ENCODE measurements around the gene C3orf52.

C3orf52 gene

GRCh38 chr3:112093180-112093522 is 7.0 kb downstream of the C3orf52 start:
- no peak for DNase-seq (ENCODE audit: low read depth)
- TF ChIP-seq CTCF (conservative IDR thresholded peaks at IDR 0.05; ENCODE audit: low read length), result no peak
- peak overlapping the region; percentile 2; the same call in 1 of the 2 replicates for H3K4me3 ChIP-seq (ENCODE audit: low read length)

- no peak for DNase-seq (ENCODE audit: low read depth)
- no peak overlapping the region for H3K4me3 ChIP-seq (ENCODE audit: low read length)
- no peak for TF ChIP-seq CTCF (conservative IDR thresholded peaks at IDR 0.05; ENCODE audit: low read length)
Observed at GRCh38 chr3:112095731-112096130, 9.5 kb downstream of the C3orf52 start.

- TF ChIP-seq CTCF (conservative IDR thresholded peaks at IDR 0.05; ENCODE audit: low read length), result no peak
- H3K4me3 ChIP-seq (ENCODE audit: low read length), result no peak overlapping the region
Observed at GRCh38 chr3:112096176-112096575, 10.0 kb downstream of the C3orf52 start.

GRCh38 chr3:112097378-112097777 is 11.2 kb downstream of the C3orf52 start:
- DNase-seq (ENCODE audit: low read depth), result peak; percentile 97
- no peak for TF ChIP-seq CTCF (conservative IDR thresholded peaks at IDR 0.05; ENCODE audit: low read length)
- no peak overlapping the region for H3K4me3 ChIP-seq (ENCODE audit: low read length)

More at GRCh38 chr3:112096176-112096575, 10.0 kb downstream of the C3orf52 start:
- DNase-seq (ENCODE audit: low read depth), result no peak

GRCh38 chr3:112101916-112102315 is 15.7 kb downstream of the C3orf52 start:
- TF ChIP-seq CTCF (conservative IDR thresholded peaks at IDR 0.05; ENCODE audit: low read length), result no peak
- peak; percentile 65 for DNase-seq (ENCODE audit: low read depth)
- H3K4me3 ChIP-seq (ENCODE audit: low read length), result no peak overlapping the region

GRCh38 chr3:112104774-112105173 is 18.6 kb downstream of the C3orf52 start:
- DNase-seq (ENCODE audit: low read depth), result no peak
- no peak overlapping the region for H3K4me3 ChIP-seq (ENCODE audit: low read length)
- TF ChIP-seq CTCF (conservative IDR thresholded peaks at IDR 0.05; ENCODE audit: low read length), result no peak

GRCh38 chr3:112109322-112109721 is 23.1 kb downstream of the C3orf52 start:
- no peak for DNase-seq (ENCODE audit: low read depth)
- TF ChIP-seq CTCF (conservative IDR thresholded peaks at IDR 0.05; ENCODE audit: low read length), result no peak
- H3K4me3 ChIP-seq (ENCODE audit: low read length), result no peak overlapping the region
